GM18867 (cell line): ENCODE data around the gene CHRNA3.
"Not testable (repeated sequence)": the region's sequence is repeated elsewhere in the genome, so short reads cannot be mapped to it uniquely, and the experiment has no call there.

Experiments
- ATAC-seq: cut with Tn5 transposase; IDR thresholded peaks from one replicate; pipeline ENCODE4 v1.9.1; 2021; ENCODE audit warnings: mild to moderate bottlenecking, moderate library complexity; ENCODE audit not compliant: unreplicated experiment

The CHRNA3 gene

DNA sequence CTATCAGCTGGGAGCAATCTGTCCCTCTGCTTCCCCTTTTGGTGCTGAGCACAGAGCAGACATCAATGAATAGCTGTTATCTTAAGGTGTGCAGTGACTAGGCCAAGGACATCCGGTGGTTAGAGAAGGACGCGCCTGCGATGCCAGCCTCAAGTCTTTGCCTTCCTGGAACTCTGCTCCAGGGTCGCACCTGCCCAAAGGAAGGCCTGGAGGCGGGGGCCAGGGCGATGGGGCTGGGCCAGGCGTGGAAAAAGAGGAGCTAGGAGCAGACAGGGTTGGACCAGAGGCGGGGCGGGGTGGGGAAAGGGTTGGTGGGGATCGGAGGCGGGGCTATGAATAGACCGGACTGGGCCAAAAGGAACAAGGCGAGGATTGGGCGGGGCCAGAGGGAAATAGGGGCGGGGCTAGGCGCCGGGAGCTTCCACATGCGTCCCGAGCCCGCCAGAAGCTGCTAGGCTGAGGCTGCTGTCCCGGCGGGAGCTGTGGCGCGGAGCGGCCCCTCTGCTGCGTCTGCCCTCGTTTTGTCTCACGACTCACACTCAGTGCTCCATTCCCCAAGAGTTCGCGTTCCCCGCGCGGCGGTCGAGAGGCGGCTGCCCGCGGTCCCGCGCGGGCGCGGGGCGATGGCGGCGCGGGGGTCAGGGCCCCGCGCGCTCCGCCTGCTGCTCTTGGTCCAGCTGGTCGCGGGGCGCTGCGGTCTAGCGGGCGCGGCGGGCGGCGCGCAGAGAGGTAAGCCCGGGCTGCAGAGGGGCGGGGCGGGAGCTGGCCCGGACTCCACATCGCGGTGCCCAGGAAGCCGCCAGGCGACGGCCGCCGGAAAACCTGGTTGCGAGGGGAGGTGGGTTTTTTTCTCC, 55.5 kb downstream of the CHRNA3 start, which contains the start of gene CHRNA5:
Gene CHRNA5 (plus strand): TSS at position 424 of the 854 bp plus-strand sequence. CDS start 200 bp downstream, at position 624.
- peak; percentile 89 for ATAC-seq

- peak; percentile 4 for ATAC-seq
These were observed 56.1 kb downstream of the CHRNA3 start for GRCh38 chr15:78564743-78565096.

DNA sequence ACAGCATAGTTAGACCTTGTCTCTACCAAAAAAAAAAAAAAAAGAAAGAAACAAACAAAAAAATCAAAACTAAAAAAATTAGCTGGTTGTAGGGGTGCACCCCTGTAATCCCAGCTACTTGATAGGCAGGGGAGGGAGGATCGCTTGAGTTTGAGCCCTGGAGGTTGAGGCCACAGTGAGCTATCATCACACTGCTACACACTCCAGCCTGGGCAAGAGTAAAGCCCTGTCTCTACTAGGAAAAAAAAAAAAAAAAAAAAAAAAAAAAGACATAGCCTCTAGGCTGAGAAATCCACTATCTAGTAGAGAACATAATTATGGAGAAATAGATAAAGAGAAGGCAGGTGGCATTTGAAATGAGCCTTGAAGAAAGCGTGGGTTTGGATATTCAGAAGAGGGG, 57.7 kb downstream of the CHRNA3 start:
- no peak for ATAC-seq

DNA sequence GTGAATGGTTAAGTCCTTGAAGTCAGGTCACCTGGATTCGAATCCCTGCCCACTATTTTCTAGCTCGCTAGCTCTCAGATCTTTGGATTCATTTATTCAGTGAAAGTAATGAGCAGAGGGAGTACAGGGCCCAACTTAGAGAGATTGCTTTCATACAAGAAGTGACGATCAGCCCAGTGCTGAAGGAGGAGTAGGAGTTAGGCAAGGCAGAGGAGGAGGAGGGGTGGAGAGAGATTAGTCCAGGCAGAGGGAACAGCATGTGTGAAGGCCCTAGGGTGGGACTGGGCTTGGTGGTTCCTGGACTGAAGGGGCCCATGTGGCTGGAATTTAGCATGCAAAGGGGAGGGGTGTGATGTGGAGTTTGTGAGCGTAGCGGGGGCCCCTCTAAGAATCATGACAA, 59.3 kb downstream of the CHRNA3 start:
- no peak for ATAC-seq

- not testable (repeated sequence) for ATAC-seq
These were observed 60.6 kb downstream of the CHRNA3 start for GRCh38 chr15:78560201-78560600.

GRCh38 chr15:78552597-78552996, 68.2 kb downstream of the CHRNA3 start:
- no peak for ATAC-seq

DNA sequence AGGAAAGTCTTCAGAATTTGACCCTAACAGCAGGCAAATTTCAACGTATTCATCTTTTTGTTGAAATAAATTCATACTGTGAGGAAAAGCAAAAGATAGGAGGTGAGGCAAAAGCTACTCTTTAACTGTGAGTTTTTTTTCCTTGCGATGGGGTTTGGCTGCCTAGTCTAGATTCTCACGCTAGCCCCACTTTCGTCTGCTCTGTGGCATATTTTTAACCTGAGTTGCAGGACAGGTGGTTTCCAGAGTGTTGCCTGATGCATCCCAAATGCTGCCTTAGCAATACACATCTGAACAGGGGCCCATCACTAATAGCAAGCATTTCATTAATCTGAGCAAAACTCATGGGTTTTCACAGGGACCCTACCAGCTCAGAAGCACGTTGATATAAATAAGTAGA, 68.9 kb downstream of the CHRNA3 start:
- no peak for ATAC-seq

GRCh38 chr15:78550815-78551214, 70.0 kb downstream of the CHRNA3 start:
- ATAC-seq, result no peak

- no peak for ATAC-seq
These were observed 70.6 kb downstream of the CHRNA3 start for GRCh38 chr15:78550194-78550593.
